ENCODE data around the gene ERVW-1.
"Not testable (repeated sequence)": the region's sequence is repeated elsewhere in the genome, so short reads cannot be mapped to it uniquely, and the experiment has no call there.

Gene ERVW-1

DNA sequence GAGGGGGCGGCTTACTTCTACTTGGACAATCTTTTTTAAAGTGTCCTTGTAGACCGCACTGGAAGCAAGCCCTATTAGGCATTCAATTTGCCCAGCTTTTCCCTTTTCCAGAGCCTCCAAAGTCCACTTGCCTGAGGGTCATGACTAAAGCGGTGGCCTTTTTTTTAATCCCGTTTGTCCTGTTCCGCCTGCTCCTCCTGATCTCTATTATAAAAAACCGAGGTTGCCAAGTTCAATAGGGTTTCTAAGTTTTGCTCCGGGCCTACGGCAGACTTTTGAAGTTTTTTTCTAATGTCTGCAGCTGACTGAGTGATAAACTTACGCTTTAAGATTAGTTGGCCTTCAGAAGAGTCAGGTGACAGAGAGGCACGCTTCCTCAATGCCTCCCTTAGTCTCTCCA lies 3.8 kb downstream of the ERVW-1 start:
- not testable (repeated sequence) for DNase-seq (ENCODE audit: low read depth)

DNA sequence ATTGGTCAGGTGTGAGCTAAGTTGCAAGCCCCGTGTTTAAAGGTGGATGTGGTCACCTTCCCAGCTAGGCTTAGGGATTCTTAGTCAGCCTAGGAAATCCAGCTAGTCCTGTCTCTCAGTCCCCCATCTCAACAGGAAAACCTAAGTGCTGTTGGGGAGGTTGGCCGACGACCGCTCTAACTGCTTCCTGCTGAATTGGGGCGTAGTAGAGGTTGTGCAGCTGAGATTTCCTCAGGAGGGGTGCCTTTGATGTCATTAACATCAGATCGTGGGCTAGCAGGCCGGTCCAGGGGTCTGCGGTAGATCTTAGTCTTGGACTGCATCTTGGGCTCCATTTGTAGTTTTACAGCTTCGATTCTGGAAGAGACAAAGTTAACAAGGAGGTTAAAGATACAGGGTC lies 9.2 kb downstream of the ERVW-1 start:
- DNase-seq (ENCODE audit: low read depth) = not testable (repeated sequence)

DNA sequence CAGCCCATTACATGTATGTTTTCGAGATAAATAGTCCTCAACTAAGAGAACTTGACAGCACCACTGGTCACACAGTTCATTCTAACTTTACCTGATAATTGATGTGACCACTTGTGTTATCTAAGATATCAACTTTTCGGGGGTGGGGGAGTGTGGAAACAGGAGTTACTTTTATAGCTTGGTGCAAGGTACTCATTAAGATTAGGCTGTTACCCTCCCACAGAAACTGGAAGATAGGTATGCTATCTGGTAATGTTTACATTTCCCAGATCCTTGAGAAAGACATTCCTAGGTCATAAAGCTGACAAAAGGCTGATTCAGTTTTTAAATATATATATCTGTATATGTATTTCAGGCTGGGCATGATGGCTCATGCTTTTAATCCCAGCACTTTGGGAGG lies 11.1 kb downstream of the ERVW-1 start:
- no peak for DNase-seq (ENCODE audit: low read depth)

DNA sequence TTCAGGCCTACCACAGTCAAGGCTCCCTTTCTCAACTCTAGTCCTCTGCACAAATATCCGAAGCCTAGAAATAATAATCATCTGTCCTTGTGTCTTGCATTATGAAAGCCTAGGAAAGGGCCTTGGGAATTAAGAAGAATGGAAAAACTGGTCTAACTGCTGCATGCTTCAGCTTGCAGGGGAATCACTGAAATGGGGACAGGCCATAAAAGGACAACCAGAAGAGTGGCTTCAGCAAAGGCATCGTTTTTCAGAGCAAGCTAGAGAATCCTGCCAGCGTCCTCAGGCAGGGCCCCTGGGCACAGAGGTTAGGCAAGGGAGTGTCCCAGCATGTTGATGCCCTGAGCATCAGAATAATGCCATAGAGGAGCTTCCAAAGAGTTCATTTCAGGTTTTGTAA lies 13.2 kb downstream of the ERVW-1 start:
- no peak for DNase-seq (ENCODE audit: low read depth)

DNA sequence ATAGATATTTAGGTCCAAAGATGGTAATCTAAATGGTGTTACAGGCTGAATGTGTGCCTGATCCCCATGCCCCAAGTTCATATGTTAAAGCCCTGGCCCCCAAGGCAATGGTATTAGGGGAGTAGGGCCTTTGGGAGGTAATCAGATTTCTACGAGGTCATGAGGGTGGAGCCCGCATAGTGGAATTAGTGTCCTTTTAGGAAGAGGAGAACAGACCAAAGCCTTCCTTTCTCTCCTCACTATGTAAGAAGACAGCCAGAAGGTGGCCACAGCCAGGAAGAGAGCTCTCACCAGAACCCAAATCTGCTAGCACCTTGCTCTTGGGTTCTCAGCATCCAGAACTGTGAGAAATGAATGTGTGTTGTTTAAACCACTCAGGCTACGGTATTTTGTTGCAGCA lies 15.2 kb downstream of the ERVW-1 start:
- DNase-seq (ENCODE audit: low read depth) = no peak

DNA sequence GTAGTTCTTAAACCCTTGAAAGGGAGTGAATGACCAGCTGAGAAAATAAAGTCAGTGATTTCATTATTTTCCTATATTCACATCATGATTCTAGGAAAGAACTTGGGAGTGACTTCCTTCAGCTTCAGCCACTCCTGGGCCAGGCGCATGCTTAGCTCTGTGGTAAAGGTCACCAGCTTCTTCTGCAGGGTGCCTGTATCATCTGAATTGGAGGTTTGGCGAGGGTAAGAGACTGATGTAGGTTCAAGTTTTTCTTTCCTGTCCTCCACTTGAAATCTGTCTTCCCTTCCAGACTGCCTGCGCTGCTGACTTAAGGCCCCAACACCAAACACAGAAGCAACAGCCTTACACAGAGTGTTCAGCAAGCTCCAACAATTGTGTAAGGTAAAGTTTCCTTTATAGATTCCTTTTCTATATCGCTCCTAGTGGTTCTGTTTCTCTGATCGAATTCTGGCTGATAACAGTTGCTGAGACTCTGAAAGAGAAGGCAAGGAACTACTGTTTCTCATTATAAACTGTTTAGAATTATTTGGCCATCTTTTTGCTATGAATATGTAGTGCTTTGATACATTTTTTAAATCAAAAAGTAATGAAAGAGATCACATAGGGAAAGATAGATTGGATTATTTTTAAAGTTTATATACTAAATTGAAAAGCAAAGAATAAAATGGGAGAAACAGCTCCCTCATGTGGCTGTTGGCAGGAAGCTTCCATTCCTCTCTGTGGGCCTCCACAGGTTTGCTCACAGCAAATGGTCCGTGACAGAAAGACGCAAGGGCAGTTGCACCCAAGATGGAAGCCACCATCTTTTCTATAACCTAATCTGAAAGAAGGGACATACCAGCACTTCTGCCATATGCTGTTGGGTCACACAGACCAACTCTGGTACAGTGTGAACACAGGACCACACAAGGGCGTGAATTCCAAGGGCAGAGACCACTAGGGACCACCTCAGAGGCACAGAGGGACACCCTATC lies 16.4 kb downstream of the ERVW-1 start:
- DNase-seq (ENCODE audit: low read depth) = no peak

DNA sequence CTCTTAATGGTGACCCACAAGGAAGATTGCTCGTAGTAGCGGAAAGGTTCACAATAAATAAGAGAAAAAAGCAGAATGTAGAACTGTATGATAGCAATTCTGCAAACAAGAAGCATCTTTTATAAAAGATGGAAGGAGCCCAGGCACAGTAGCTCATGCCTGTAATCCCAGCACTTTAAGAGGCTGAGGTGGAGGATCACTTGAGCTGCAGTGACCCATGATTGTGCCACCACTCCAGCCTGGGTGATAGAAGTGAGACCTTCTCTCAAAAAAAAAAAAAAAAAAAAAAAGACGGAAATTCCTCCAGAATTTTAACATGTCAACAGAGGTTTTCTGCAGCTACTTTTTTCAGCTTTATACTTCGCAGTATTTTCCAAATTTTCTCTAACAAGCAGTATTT lies 17.2 kb downstream of the ERVW-1 start:
- no peak for DNase-seq (ENCODE audit: low read depth)

DNA sequence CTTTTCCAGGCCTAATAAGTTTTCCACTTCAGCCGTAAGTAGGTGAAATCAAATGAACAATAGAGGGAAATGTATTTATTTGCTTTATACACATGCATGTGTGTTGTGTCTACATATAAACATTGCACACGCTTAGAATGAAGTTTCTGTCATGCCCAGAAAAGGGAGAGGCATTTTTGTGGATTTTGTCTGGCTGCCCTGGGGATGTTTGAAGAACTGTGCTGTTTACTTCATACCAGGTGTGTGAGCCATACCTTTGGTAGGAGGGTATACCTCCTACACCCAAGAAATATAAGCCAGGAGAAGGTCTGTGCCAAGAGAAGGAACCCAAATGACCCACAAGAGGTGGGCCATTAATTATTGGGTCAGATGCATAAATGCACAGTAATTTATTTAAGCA lies 17.6 kb downstream of the ERVW-1 start:
- DNase-seq (ENCODE audit: low read depth) = no peak

DNA sequence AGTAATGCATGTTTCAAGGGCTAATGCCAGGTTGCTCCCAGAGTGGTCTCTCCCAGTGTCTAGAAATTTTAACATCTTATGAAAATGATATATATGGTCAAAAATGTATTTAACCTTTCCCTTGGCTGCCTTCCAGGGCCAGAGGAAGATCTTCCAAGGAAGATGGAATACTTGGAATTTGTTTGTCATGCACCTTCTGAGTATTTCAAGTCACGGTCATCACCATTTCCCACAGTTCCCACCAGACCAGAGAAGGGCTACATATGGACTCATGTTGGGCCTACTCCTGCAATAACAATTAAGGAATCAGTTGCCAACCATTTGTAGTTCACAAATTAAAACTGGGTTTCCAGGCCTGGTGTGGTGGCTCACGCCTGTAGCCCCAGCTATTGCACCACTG lies 21.5 kb downstream of the ERVW-1 start:
- no peak for DNase-seq (ENCODE audit: low read depth)

DNA sequence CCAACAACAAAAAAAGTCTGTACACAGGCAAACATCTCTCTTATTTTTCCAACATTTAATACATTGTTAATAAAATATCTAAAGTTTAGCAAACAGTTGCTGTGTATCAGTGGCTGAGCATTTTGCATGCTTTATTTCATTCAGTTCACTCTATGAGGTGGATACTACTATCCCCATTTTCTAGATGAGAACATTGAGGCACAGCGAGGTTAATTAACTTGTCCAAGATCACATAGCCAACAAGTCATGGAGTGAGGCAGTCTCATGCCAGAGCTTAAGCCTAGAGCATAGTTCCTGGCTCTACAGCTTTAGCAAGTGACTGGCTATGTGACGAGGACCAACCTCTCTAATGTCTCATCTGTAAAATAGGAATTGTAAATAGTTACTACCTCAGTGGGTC lies 26.1 kb downstream of the ERVW-1 start:
- no peak for DNase-seq (ENCODE audit: low read depth)

DNA sequence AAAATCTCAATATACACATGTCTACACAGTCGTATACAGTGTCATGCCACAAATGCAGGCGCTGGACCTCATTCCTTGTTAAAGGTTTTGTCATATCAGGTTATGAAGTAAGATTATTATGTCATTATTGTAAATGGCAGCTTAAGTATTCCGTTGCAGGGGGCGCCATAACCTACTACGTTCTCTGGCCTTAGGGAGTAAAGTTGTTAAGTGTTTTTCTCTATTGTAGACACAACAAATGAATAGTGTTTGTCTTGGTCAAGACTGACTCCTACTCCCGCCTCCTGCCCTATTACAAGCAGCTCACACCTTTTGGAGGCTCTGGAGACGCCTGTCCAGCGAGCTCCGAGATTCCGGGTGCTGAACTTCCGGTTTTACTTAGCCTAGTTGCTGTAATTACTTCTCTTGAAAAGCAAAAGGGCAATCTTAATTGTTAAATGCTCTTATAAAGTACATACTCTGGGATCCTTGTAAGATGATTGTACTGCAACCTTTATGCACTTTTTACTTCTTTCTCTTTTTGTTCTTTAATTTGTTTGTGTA lies 29.5 kb downstream of the ERVW-1 start:
- peak; percentile 24 for DNase-seq (ENCODE audit: low read depth)

DNA sequence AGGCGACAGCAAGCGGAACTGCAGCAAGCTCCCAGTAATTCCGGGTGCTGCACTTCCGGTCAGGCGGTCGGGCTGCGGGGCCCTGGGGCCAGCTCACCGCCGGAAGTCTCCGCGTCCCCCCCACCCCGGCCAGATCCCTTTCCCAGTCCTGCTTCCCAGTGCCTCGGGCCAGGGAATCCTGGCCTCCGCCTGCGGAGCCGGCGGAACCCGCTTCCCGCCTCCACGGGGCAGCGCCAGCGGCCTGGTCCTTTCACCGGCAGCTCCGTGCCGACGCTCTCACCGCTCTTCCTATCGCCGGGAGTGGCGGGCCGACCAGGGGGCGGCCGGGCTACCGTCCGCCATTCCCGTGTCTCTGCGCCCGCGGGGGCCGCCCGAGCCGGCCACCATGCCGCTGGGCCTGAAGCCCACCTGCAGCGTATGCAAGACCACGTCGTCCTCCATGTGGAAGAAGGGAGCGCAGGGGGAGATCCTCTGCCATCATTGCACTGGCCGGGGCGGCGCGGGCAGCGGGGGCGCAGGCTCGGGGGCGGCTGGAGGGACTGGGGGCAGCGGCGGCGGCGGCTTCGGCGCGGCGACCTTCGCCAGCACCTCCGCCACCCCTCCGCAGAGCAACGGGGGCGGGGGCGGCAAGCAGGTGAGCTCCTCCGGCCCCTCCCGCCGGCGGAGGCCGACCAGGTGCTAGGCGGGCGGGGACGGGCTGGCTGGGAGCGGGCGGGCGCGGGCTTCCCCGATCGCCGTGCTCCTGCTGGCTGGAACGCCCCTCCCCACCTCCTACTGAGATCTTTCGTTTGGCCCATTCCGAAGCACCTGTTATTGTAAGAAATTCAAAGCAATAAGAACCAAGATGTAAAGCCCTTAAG lies 30.2 kb downstream of the ERVW-1 start, which contains the start of gene GATAD1:
GATAD1 (plus strand) TSS at position 138 of the 860 bp plus-strand sequence; CDS start at position 386, 248 bp downstream.
- DNase-seq (ENCODE audit: low read depth) = peak; percentile 63

DNA sequence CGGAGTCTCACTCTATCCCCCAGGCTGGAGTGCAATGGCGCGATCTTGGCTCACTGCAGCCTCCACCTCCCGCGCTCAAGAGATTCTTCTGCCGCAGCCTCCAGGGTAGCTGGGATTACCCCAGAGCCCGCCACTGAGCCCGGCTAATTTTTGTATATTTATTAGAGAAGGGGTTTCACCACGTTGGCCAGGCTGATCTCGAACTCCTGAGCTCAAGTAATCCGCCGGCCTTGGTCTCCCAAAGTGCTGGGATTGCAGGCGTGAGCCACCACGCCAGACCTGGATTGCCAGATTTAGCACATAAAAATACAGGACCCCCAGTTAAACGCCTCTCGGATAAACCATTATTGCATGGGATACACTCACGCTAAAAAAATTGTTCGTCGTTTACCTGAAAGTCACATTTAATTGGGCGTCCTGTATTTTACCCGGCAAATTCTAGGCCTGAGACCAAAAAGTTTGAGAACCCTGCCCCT lies 30.8 kb downstream of the ERVW-1 start:
- no peak for DNase-seq (ENCODE audit: low read depth)

DNA sequence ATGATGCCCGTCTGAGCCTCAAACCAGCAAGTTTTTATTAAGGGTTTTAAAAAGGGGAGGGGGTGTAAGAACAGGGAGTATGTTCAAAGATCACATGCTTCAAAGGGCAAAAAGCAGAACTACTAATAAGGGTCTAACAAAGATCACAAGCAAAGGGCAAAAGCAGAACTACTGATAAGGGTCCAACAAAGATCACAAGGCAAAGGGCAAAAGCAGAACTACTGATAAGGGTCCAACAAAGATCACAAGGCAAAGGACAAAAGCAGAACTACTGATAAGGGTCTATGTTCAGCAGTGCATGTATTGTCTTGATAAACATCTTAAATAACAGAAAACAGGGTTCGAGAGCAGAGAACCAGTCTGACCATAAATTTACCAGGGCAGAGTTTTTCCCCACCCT lies 35.0 kb downstream of the ERVW-1 start:
- not testable (repeated sequence) for DNase-seq (ENCODE audit: low read depth)

DNA sequence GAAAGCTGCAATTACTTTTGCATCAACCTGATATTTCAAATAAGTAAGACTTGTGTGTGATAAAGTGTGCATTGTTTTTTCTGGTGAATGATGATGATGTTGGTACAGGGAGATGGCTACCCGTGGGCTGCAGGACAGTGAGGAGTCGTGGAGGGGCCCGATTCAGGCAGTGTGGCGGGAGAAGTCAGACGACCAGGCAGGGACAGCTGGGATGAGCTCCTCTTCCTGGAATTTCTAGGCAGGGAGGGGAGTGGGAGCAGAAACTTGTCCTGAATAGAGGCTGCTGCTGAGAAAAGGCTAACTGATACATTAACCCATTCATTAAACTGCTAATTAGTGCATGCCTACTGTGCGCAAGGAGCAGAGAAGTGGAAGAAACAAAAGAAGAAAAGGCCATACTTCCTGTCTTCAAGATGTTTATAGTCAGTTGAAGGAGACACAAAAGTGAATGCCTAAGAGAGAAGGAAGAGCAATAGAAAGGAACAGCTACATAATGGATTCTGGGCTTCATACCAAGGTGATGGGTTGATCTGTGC lies 39.7 kb downstream of the ERVW-1 start:
- no peak for DNase-seq (ENCODE audit: low read depth)

DNA sequence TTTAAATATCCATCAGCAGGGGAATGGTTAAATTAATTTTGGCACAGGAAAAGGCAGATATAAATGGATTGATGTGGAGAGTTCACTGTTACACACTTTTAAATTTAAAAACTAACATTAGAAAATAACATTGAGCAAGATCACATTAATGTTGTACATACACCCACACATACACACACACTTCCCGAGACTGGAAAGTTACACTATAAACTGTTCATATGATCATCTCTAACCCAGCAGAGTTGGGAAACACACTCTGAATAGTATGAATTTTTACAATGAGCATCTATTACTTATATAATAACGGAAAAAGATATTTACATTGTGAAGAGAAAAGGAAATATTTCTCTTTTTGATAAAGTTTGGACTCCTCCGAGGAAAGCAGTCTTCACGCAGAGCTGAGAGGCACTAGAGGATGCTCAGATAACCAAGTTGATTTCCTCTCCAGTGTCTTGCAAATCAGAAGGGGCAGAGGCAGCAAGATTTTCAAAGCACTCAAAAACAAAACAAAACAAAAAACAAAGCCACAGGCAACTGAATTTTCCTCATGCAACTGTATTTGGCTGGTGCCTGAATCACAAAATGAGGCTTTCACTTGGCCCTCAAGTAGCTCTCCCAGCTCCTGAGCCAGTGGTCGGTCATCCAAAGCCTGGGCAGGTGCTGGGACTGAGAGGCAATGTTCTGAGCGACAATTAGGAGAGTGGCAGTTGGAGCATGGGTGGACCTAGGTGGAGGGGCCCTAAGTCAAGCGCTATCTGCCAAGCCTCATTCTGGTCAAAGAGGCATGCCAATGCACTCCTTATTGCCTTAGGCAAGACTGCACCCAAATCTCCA lies 40.9 kb downstream of the ERVW-1 start:
- no peak for DNase-seq (ENCODE audit: low read depth)

DNA sequence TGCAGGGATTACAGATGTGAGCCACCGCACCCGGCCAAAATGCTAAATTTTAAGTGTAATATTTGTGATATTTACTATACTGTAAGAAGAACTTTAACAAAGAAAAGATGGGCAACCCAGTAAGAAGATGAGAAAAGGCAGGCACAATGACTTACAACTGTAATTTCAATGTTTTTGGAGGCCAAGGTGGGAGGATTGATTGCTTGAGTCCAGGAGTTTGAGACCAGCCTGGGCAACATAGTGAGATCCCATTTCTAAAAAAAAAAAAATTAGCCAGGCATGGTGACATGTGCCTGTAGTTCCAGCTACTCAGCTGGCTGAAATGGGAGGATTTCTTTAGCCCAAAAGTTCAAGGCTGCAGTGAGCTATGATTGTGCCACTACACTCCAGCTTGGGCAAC lies 42.2 kb downstream of the ERVW-1 start:
- no peak for DNase-seq (ENCODE audit: low read depth)

DNA sequence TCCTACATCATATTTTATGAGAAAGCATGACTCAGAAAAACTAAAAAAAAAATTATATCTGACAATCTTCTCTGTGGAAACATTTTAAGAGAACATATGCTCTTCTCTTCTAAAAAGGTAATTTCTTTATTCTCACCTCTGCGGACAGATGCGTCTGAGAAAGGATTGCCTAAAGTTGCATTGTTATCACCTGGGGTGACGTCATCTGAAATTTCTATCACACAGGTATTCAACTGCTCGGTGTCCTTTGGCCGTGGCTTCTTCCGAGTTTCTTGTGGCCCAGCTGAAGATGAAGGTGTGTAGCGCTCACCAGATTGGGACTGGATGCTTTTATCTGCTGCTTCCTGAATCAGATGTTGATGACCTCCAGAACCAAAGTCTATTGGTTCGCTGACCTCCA lies 44.7 kb downstream of the ERVW-1 start:
- DNase-seq (ENCODE audit: low read depth) = no peak

DNA sequence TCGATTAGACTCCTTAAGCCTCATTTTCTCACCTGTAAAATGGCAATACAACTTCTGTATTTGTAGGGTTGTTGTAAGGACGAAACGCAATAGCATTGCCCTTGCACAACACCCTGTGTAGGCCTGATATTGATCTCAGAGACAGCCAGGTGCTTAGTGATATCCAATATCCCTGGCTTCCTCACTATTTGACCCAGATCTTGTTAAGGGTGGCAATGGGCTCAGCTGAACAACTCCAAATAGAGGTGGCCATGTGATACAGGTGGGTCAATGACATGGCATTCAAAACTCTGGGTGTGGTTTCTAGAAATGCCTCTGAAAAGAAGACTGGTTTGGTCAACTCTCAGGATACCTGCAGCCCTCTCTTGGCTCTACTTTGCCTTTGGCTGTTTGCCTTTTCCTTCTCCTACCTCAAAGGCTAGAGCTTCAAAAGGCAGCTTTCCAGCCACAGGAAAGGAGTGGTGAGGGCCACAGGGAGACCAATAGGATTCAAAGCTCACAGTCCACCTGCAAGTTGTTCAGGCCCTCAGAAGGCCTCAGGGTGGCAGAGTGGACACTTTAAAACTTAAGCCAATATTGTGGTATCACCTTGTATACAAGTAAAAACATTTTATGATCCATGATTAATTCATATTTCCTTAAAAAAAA lies 45.3 kb downstream of the ERVW-1 start:
- DNase-seq (ENCODE audit: low read depth) = no peak

DNA sequence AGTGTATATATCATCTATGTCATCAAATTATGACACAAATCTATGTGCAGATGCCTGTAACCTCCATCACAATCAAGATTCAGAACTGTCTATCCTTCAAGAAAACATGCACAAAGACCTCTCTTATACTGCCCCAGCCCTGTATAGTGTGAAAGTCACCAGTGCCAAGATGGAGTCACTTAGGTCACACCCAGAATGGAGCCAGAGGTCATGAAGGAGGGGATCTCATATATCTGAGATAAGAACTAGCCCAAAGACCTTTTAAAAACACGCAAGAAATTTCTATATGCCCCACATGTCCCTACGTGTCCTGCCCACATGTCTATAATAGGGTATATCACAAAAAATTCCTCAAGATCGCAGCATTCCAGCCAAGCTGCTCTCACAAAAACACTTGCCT lies 50.6 kb downstream of the ERVW-1 start:
- DNase-seq (ENCODE audit: low read depth) = no peak

All from stimulated activated CD8-positive, alpha-beta memory T cell treated with anti-CD3 and anti-CD28 coated beads, Interleukin-15, amount 100 ng/mL, for 1 hour (primary cell).